Vagina (tissue), 2 donors: ENCODE results near the gene GOLGA5. TPM values are rescaled to one million over a fixed set of nuclear protein-coding genes. Genes with fewer than 3 reads are reported as not detected.

ENCODE experiments used
- DNase-seq, 2 donors: peaks; one replicate each; pipeline ENCODE4 v3.0.0-alpha.2; 2017; ENCODE audit errors: extremely low spot score in 2 of 2
- H3K27ac ChIP-seq: fragments of 200-600 bp; sonication (generic); one replicate; pipeline ENCODE4 v1.5.1; 2019
- H3K27me3 ChIP-seq: fragments of 200-600 bp; sonication (generic); one replicate; pipeline ENCODE4 v1.5.1; 2019
- H3K36me3 ChIP-seq, 2 donors: fragments of 200-600 bp; sonication (generic); one replicate each; pipeline ENCODE4 v1.5.1; 2017 to 2019
- H3K4me1 ChIP-seq: fragments of 200-600 bp; sonication (generic); one replicate; pipeline ENCODE4 v1.5.1; 2019
- H3K4me3 ChIP-seq, 2 donors: fragments of 200-600 bp; sonication (generic); 1 replicate in 1 of 2; 2 replicates in 1 of 2; pipeline ENCODE4 v1.5.1; 2016 to 2019
- H3K9me3 ChIP-seq: fragments of 200-600 bp; sonication (generic); one replicate; pipeline ENCODE4 v1.5.1; 2019
- POLR2A ChIP-seq, 2 donors: fragments of 450-650 bp; IDR thresholded peaks; one replicate each; pipeline ENCODE4 v1.6.1; 2017; ENCODE audit warnings: antibody characterized with exemption in 2 of 2, mild to moderate bottlenecking in 2 of 2, moderate library complexity in 2 of 2
- POLR2AphosphoS5 ChIP-seq, 2 donors: sonication (generic); formaldehyde crosslinking; IDR thresholded peaks; one replicate each; pipeline ENCODE4 v1.9.0; 2017; ENCODE audit warnings: antibody characterized with exemption in 2 of 2, mild to moderate bottlenecking in 2 of 2, low read depth in 1 of 2; ENCODE audit not compliant: insufficient read depth in 1 of 2
- intact Hi-C: fragments of 100-400 bp; cut with DNase I; formaldehyde crosslinking; loops from one replicate; pipeline ENCODE4 v1.15.1; 2023
- total RNA-seq: library from RNA; depleted of rRNA; stranded (reverse); fragments of >200 nt; gene quantifications from one replicate; pipeline ENCODE4 v1.2.3, GENCODE V29; 2016
- TF ChIP-seq, protein P1 (sequence below), 3 experiments: fragments of 450-650 bp in 2 of 3; fragments of 200-600 bp in 1 of 3; sonication (generic) in 1 of 3; IDR thresholded peaks; one replicate each; pipeline ENCODE4 v1.5.1; 2017 to 2019; ENCODE audit warnings: antibody characterized with exemption in 3 of 3, mild to moderate bottlenecking in 2 of 3, moderate library complexity in 2 of 3

The GOLGA5 gene
- total RNA-seq, 1 donor from 2014 or later = 30.0 TPM

GRCh38 chr14:92861856-92862745 is 68.0 kb downstream of the GOLGA5 start:
- Histone ChIP-seq H3K4me3 (no peak overlapping the region), H3K27ac (no peak overlapping the region), H3K36me3 (no peaks in the 10 kb centered on the region), H3K27me3 (no peaks in the 10 kb centered on the region), H3K9me3 (no peaks in the 10 kb centered on the region), H3K4me1 (no peaks in the 10 kb centered on the region)
- TF ChIP-seq, protein P1, sequence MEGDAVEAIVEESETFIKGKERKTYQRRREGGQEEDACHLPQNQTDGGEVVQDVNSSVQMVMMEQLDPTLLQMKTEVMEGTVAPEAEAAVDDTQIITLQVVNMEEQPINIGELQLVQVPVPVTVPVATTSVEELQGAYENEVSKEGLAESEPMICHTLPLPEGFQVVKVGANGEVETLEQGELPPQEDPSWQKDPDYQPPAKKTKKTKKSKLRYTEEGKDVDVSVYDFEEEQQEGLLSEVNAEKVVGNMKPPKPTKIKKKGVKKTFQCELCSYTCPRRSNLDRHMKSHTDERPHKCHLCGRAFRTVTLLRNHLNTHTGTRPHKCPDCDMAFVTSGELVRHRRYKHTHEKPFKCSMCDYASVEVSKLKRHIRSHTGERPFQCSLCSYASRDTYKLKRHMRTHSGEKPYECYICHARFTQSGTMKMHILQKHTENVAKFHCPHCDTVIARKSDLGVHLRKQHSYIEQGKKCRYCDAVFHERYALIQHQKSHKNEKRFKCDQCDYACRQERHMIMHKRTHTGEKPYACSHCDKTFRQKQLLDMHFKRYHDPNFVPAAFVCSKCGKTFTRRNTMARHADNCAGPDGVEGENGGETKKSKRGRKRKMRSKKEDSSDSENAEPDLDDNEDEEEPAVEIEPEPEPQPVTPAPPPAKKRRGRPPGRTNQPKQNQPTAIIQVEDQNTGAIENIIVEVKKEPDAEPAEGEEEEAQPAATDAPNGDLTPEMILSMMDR (IDR thresholded peaks at IDR 0.05) = no peak
- TF ChIP-seq POLR2AphosphoS5 (IDR thresholded peaks at IDR 0.05; ENCODE audit: insufficient read depth in 1 of 2, low read depth in 1 of 2) = no peak
- no peak for TF ChIP-seq POLR2A (IDR thresholded peaks at IDR 0.05)
- no peak for DNase-seq
- intact Hi-C loops = no loop called here

GRCh38 chr14:92863286-92864080 is 69.4 kb downstream of the GOLGA5 start:
- intact Hi-C loops = no loop called here
- DNase-seq = no peak
- Histone ChIP-seq H3K9me3 (no peaks in the 10 kb centered on the region), H3K4me3 (no peak overlapping the region), H3K4me1 (no peaks in the 10 kb centered on the region), H3K27ac (no peak overlapping the region), H3K36me3 (no peaks in the 10 kb centered on the region), H3K27me3 (no peaks in the 10 kb centered on the region)
- no peak for TF ChIP-seq POLR2A (IDR thresholded peaks at IDR 0.05)
- TF ChIP-seq, protein P1 (IDR thresholded peaks at IDR 0.05) = no peak

DNA sequence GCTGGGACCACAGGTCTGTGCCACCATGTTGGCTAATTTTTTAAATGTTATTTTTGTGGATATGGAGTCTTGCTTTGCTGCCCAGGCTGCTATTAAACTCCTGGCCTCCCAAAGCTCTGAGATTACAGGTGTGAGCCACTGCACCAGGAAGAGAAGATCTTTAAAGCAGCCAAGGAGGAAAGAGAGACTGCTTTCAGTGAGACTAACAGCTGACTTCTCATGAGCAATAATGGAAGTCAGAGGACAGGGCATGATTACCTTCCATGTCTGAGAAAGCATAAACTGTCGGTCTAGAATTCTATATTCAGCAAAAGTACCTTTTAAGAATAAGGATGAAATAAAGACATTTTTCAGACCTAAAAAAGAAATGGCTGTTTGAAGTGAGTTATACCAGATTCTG is 71.6 kb downstream of the GOLGA5 start:
- H3K4me3 ChIP-seq = no peak overlapping the region
- H3K4me1 ChIP-seq = no peaks in the 10 kb centered on the region
- no peaks in the 10 kb centered on the region for H3K36me3 ChIP-seq
- no peaks in the 10 kb centered on the region for H3K27me3 ChIP-seq
- H3K9me3 ChIP-seq = no peaks in the 10 kb centered on the region
- DNase-seq = no peak
- H3K27ac ChIP-seq = no peak overlapping the region
- TF ChIP-seq, protein P1 (IDR thresholded peaks at IDR 0.05) = no peak
- TF ChIP-seq POLR2AphosphoS5 (IDR thresholded peaks at IDR 0.05; ENCODE audit: insufficient read depth in 1 of 2, low read depth in 1 of 2) (no peak), POLR2A (IDR thresholded peaks at IDR 0.05) (no peak)
- intact Hi-C loops = no loop called here

DNA sequence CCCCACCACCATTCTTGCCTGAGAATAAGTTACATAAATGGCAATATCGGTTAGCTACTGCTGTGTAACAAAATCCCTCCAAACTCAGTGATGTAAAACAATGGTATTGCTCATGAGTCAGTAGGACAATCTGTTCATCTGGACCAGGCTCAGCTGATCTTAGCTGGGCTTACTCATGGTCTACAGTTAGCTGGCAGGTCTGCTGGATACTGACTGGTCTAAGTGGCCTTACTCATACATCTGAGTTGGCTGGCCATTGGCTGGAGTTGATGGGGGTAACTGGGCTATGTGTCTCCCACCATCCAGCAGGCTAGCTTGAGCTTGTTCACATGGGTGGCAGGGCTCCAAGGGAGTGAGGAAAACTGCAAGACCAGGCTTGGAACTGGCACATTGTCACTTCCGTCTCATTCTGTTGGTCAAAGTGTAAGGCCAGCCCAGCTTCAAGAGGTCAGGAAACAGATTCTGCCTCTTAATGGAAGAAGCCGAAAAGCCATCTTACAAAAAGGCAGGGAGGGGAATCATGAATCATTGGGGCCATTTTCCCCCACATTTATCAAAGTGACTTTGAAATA is 72.2 kb downstream of the GOLGA5 start:
- TF ChIP-seq POLR2A (IDR thresholded peaks at IDR 0.05) (no peak), POLR2AphosphoS5 (IDR thresholded peaks at IDR 0.05; ENCODE audit: insufficient read depth in 1 of 2, low read depth in 1 of 2) (no peak)
- TF ChIP-seq, protein P1 (IDR thresholded peaks at IDR 0.05) = no peak
- DNase-seq = no peak
- Histone ChIP-seq H3K36me3 (no peaks in the 10 kb centered on the region), H3K4me3 (no peak overlapping the region), H3K27me3 (no peaks in the 10 kb centered on the region), H3K9me3 (no peaks in the 10 kb centered on the region), H3K4me1 (no peaks in the 10 kb centered on the region), H3K27ac (no peak overlapping the region)
- intact Hi-C loops = no loop called here
